GM12874 (cell line): ENCODE results near the gene PDE4D.

Experiments
- TF ChIP-seq, protein P1 (sequence below): IDR thresholded peaks from 2 replicates; pipeline ENCODE4 v1.5.1; 2011; ENCODE audit warnings: low read depth, mild to moderate bottlenecking, control low read depth, low read length, moderate library complexity; ENCODE audit not compliant: insufficient read depth

The PDE4D gene

GRCh38 chr5:59832577-59833301, 60.8 kb downstream of the PDE4D start:
- TF ChIP-seq, protein P1, sequence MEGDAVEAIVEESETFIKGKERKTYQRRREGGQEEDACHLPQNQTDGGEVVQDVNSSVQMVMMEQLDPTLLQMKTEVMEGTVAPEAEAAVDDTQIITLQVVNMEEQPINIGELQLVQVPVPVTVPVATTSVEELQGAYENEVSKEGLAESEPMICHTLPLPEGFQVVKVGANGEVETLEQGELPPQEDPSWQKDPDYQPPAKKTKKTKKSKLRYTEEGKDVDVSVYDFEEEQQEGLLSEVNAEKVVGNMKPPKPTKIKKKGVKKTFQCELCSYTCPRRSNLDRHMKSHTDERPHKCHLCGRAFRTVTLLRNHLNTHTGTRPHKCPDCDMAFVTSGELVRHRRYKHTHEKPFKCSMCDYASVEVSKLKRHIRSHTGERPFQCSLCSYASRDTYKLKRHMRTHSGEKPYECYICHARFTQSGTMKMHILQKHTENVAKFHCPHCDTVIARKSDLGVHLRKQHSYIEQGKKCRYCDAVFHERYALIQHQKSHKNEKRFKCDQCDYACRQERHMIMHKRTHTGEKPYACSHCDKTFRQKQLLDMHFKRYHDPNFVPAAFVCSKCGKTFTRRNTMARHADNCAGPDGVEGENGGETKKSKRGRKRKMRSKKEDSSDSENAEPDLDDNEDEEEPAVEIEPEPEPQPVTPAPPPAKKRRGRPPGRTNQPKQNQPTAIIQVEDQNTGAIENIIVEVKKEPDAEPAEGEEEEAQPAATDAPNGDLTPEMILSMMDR, result no peak

DNA sequence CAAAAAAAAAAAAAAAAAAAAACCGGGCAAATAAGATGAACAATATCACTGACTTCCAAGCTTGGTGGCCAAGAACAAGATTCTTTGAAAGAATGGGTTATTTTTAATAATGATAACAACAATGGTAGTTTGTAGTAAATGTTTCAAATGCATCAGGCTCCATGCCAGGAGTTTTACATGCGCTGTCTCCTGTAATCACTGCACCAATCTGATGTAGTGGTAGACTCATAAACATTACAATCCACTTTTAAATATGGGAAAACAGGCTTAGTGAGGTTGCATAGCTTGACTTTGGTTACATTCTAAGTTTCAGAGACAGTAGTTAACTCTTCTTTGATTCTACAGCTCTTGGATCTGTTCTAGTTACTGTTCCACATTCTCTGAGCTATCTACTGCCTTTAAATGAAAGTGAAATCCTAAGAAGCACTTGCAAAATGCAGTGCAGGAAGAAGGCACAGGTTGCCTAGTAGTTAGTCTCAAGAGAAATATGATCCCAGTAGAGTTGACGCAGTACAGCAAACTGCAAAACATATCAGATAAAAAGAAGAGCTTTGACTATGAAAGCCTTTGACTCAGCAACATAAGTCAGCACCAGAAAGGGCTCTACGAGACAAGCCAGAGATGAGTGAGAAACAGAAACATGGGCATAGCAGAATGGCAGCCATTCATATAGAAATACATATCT, 62.1 kb downstream of the PDE4D start:
- TF ChIP-seq, protein P1, result no peak

GRCh38 chr5:59830536-59831200, 62.9 kb downstream of the PDE4D start:
- TF ChIP-seq, protein P1, result no peak

DNA sequence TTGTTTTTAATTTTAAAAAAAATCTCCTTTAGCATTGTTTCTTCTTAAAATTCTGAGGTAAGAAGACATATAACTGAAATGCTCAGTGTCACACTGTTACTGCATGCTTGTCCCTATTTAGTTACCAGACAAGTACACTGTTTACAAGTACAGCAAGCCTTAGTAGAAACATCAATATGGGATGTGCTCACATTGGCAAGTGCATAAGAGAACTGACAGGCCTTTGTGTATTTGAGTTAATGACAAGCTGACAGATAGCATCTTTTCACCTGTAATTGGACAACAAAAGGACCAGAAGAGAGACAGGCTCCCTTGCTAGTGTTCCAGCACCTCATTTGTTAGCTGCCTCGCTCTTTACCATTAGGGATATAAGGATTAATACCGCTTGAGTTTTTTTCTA, 63.6 kb downstream of the PDE4D start:
- TF ChIP-seq, protein P1, result no peak

DNA sequence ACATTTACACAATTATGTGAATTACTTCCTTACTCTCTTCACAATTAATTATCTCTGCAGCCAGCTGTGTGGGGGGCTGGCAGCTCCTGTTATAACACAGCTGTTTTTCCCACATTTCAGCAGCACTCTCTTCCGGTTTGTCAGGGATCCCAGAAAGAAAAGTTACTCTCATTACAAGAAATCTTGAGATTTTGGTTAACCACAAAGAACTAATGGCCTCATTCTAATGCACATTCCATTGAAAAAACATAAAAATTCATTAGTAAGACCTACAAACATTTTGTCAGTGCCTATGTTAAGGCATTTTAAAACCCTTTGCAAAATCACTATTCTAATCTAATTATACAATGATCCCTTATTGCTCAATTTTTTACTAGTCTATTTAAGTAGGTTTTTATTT, 64.1 kb downstream of the PDE4D start:
- TF ChIP-seq, protein P1, result no peak

DNA sequence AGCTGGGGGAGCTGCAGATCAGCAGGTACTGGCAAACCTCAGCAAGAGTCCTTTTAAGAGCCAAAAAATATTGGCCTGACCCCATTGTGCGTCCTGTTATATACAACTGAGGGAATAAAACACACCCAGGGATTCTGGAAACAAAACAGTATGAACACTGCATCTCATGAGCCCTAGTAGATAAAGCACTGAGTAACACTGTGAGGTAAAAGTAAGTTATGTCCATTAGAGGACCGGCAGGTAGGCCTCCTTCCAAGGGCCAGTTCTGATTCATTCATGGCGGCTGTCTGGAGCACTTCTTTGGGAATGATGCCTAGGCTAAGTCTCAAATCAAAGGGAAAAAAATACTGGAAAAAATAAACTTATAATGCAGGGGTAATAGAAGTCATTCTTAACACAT, 64.9 kb downstream of the PDE4D start:
- TF ChIP-seq, protein P1, result no peak

GRCh38 chr5:59826996-59827395, 66.5 kb downstream of the PDE4D start:
- TF ChIP-seq, protein P1, result no peak
